HCT116 (cell line): ENCODE results near the gene CYP2U1.

Experiments
- CTCF ChIP-seq, 3 experiments: fragments of 200-600 bp in 1 of 3; sonication (generic) in 1 of 3; IDR thresholded peaks in 2 of 3; conservative IDR thresholded peaks in 1 of 3; 2 replicates each; pipeline ENCODE4 v1.5.1; 2012 to 2017; ENCODE audit warnings: low read depth in 2 of 3, low read length in 2 of 3, antibody characterized with exemption in 1 of 3, borderline replicate concordance in 1 of 3, control low read depth in 1 of 3, mild to moderate bottlenecking in 1 of 3, mixed read lengths in 1 of 3, mixed run types in 1 of 3, moderate library complexity in 1 of 3; ENCODE audit not compliant: insufficient read depth in 1 of 3
- EZH2phosphoT487 ChIP-seq: fragments of 200-600 bp; IDR thresholded peaks from 2 replicates; pipeline ENCODE4 v1.6.1; 2018; ENCODE audit warnings: antibody characterized with exemption, borderline replicate concordance
- FOSL1 ChIP-seq: IDR thresholded peaks from 2 replicates; pipeline ENCODE4 v1.6.1; 2012; ENCODE audit warnings: low read depth
- JUND ChIP-seq: IDR thresholded peaks from 2 replicates; pipeline ENCODE4 v1.6.1; 2012
- POLR2AphosphoS5 ChIP-seq: IDR thresholded peaks from 2 replicates; pipeline ENCODE4 v1.6.1; 2011; ENCODE audit warnings: mild to moderate bottlenecking, low read depth, low read length, moderate library complexity

- no peak for TF ChIP-seq CTCF (IDR thresholded peaks at IDR 0.05 in 2 of 3, conservative IDR thresholded peaks at IDR 0.05 in 1 of 3; ENCODE audit: borderline replicate concordance in 1 of 3, insufficient read depth in 1 of 3, low read depth in 2 of 3, low read length in 2 of 3)
- no peak for TF ChIP-seq FOSL1
- TF ChIP-seq JUND = no peak
- TF ChIP-seq EZH2phosphoT487 = no peak
- TF ChIP-seq POLR2AphosphoS5 = no peak
Observed at GRCh38 chr4:107894138-107894603, 37.2 kb upstream of the CYP2U1 start.
